GM23338 (cell line): ENCODE results near the gene CLIC5. TPM values are rescaled to one million over a fixed set of nuclear protein-coding genes. Genes with fewer than 3 reads are reported as not detected.

Experiments used
- ATAC-seq: fragments of 200-7000 bp; cut with Tn5 transposase; 3 replicates; pipeline ENCODE4 v1.9.1; 2020
- DNase-seq: peaks from one replicate; pipeline ENCODE4 v3.0.0-alpha.2; 2015; ENCODE audit warnings: low spot score
- H2AFZ ChIP-seq: fragments of 200-600 bp; sonication (generic); 2 replicates; pipeline ENCODE4 v1.8.0; 2016; ENCODE audit warnings: antibody characterized with exemption, mild to moderate bottlenecking, moderate library complexity
- H3F3A ChIP-seq: fragments of 200-600 bp; sonication (generic); replicated peaks from 2 replicates; pipeline ENCODE4 v1.8.0; 2017; ENCODE audit warnings: antibody characterized with exemption, mixed run types, low read depth
- H3K27ac ChIP-seq: fragments of 200-600 bp; sonication (generic); 2 replicates; pipeline ENCODE4 v1.6.1; 2016; ENCODE audit warnings: low read depth
- H3K27me3 ChIP-seq: fragments of 200-600 bp; sonication (generic); 2 replicates; pipeline ENCODE4 v1.8.0; 2016; ENCODE audit warnings: mild to moderate bottlenecking, mixed run types, moderate library complexity; ENCODE audit not compliant: insufficient read depth
- H3K36me3 ChIP-seq: fragments of 200-600 bp; sonication (generic); 2 replicates; pipeline ENCODE4 v1.8.0; 2016; ENCODE audit warnings: mild to moderate bottlenecking; ENCODE audit not compliant: insufficient read depth
- H3K4me1 ChIP-seq: fragments of 200-600 bp; sonication (generic); 2 replicates; pipeline ENCODE4 v1.8.0; 2016; ENCODE audit warnings: mild to moderate bottlenecking, moderate library complexity; ENCODE audit not compliant: insufficient read depth
- H3K4me2 ChIP-seq: fragments of 200-600 bp; sonication (generic); 2 replicates; pipeline ENCODE4 v1.7.1; 2017; ENCODE audit warnings: mixed run types
- H3K4me3 ChIP-seq: fragments of 200-600 bp; sonication (generic); 2 replicates; pipeline ENCODE4 v1.6.1; 2016; ENCODE audit warnings: mixed run types
- H3K79me2 ChIP-seq: fragments of 200-600 bp; sonication (generic); replicated peaks from 2 replicates; pipeline ENCODE4 v1.8.0; 2017; ENCODE audit warnings: mild to moderate bottlenecking; ENCODE audit not compliant: insufficient read depth
- H3K9me2 ChIP-seq: fragments of 200-600 bp; sonication (generic); 2 replicates; pipeline ENCODE4 v1.8.0; 2017; ENCODE audit not compliant: insufficient read depth
- H4K20me1 ChIP-seq: fragments of 200-600 bp; sonication (generic); replicated peaks from 2 replicates; pipeline ENCODE4 v1.8.0; 2017; ENCODE audit warnings: mild to moderate bottlenecking; ENCODE audit not compliant: insufficient read depth
- H3K27ac Mint-ChIP-seq: 2 replicates; pipeline ENCODE4 v1.8.0; 2020; ENCODE audit warnings: inconsistent platforms, mild to moderate bottlenecking, moderate library complexity, mixed read lengths
- H3K27me3 Mint-ChIP-seq: 3 replicates; pipeline ENCODE4 v1.8.0; 2022; ENCODE audit warnings: low read depth, mild to moderate bottlenecking, moderate library complexity, mixed read lengths, inconsistent platforms; ENCODE audit not compliant: insufficient read depth, poor library complexity
- H3K36me3 Mint-ChIP-seq: 3 replicates; pipeline ENCODE4 v1.8.0; 2021; ENCODE audit warnings: low read depth, mild to moderate bottlenecking, inconsistent platforms, moderate library complexity, mixed read lengths
- H3K4me1 Mint-ChIP-seq: 3 replicates; pipeline ENCODE4 v1.8.0; 2020; ENCODE audit warnings: mild to moderate bottlenecking, inconsistent platforms, mixed read lengths
- H3K4me3 Mint-ChIP-seq: 3 replicates; pipeline ENCODE4 v1.8.0; 2021; ENCODE audit warnings: moderate library complexity, mild to moderate bottlenecking, inconsistent platforms, mixed read lengths
- H3K9me3 Mint-ChIP-seq: 3 replicates; pipeline ENCODE4 v1.8.0; 2020; ENCODE audit warnings: moderate library complexity, mild to moderate bottlenecking, inconsistent platforms, mixed read lengths
- CREB1 ChIP-seq: fragments of 250-450 bp; sonication (Bioruptor Pico); IDR thresholded peaks from 2 replicates; pipeline ENCODE4 v1.5.0; 2020; ENCODE audit warnings: low read depth, mild to moderate bottlenecking, moderate library complexity
- ETS1 ChIP-seq: IDR thresholded peaks from 2 replicates; pipeline ENCODE4 v1.6.1; 2016; ENCODE audit warnings: antibody characterized with exemption
- EZH2 ChIP-seq: fragments of 200-600 bp; sonication (generic); IDR thresholded peaks from one replicate; pipeline ENCODE4 v1.8.0; 2017; ENCODE audit warnings: antibody characterized with exemption, mild to moderate bottlenecking, low read depth; ENCODE audit not compliant: unreplicated experiment
- EZH2phosphoT487 ChIP-seq: fragments of 200-600 bp; sonication (generic); IDR thresholded peaks from one replicate; pipeline ENCODE4 v1.8.1; 2018; ENCODE audit warnings: antibody characterized with exemption; ENCODE audit not compliant: unreplicated experiment
- JUNB ChIP-seq: IDR thresholded peaks from one replicate; pipeline ENCODE4 v1.6.1; 2016; ENCODE audit warnings: antibody characterized with exemption; ENCODE audit not compliant: unreplicated experiment
- NANOG ChIP-seq: IDR thresholded peaks from 2 replicates; pipeline ENCODE4 v1.6.1; 2016; ENCODE audit warnings: antibody characterized with exemption, borderline replicate concordance
- POLR2AphosphoS5 ChIP-seq: IDR thresholded peaks from 2 replicates; pipeline ENCODE4 v1.6.1; 2016; ENCODE audit warnings: antibody characterized with exemption, low read depth
- STAT1 ChIP-seq: IDR thresholded peaks from one replicate; pipeline ENCODE4 v1.6.1; 2016; ENCODE audit warnings: antibody characterized with exemption; ENCODE audit not compliant: unreplicated experiment
- ZNF114 ChIP-seq: fragments of 250-450 bp; sonication (Bioruptor Pico); IDR thresholded peaks from 2 replicates; pipeline ENCODE4 v1.5.0; 2020; ENCODE audit warnings: mild to moderate bottlenecking, moderate library complexity
- ZNF331 ChIP-seq: fragments of 250-450 bp; sonication (Bioruptor Pico); IDR thresholded peaks from 2 replicates; pipeline ENCODE4 v1.5.0; 2020; ENCODE audit warnings: low read depth, mild to moderate bottlenecking, moderate library complexity
- polyA plus RNA-seq: library from polyadenylated mRNA; unstranded; fragments of >200 nt; fragmentation: Nextera tagmentation; extraction: Ambion mirVana; gene quantifications from 2 replicates; pipeline ENCODE4 v1.2.1, GENCODE V29; 2016
- total RNA-seq: library from RNA; depleted of rRNA; stranded (reverse); fragments of >200 nt; shearing (Covaris generic); gene quantifications from 2 replicates; pipeline ENCODE4 v1.2.3, GENCODE V29; 2014
- TF ChIP-seq, protein P1 (sequence below): IDR thresholded peaks from one replicate; pipeline ENCODE4 v1.6.1; 2018; ENCODE audit warnings: antibody characterized with exemption; ENCODE audit not compliant: unreplicated experiment
- TF ChIP-seq, protein P2 (sequence below), 2 experiments: fragments of 200-600 bp in 1 of 2; sonication (generic) in 1 of 2; conservative IDR thresholded peaks; 2 replicates each; pipeline versions ENCODE4 v1.5.1 to v1.6.1; 2016 to 2017; ENCODE audit warnings: antibody characterized with exemption in 2 of 2, low read depth in 2 of 2, mild to moderate bottlenecking in 2 of 2, moderate library complexity in 1 of 2
- TF ChIP-seq, protein P3 (sequence below): fragments of 250-450 bp; sonication (Bioruptor Pico); IDR thresholded peaks from 2 replicates; pipeline ENCODE4 v1.5.0; 2020; ENCODE audit warnings: mild to moderate bottlenecking, moderate library complexity

CLIC5 gene
- total and polyA plus RNA-seq, 2 experiments from 2014 or later = 0.08 TPM; not detected in 1

- Histone ChIP-seq H3K4me1 (peaks cover 12% of the 10 kb centered on the region), H3K4me2 (no peak overlapping the region), H3K36me3 (peaks cover 4% of the 10 kb centered on the region; the same call in 1 of the 2 replicates), H3K27ac (no peak overlapping the region), H3K4me3 (no peak overlapping the region), H2AFZ (no peak overlapping the region), H4K20me1 (no peaks in the 10 kb centered on the region), H3F3A (no peaks in the 10 kb centered on the region), H3K27me3 (no peaks in the 10 kb centered on the region), H3K79me2 (no peaks in the 10 kb centered on the region), H3K9me2 (peaks cover 13% of the 10 kb centered on the region; the same call in 1 of the 2 replicates)
- no peak for TF ChIP-seq NANOG
- no peak for TF ChIP-seq ETS1
- no peak for TF ChIP-seq EZH2phosphoT487
- TF ChIP-seq ZNF331 (CRISPR knock-in tag) = no peak
- TF ChIP-seq, protein P1, sequence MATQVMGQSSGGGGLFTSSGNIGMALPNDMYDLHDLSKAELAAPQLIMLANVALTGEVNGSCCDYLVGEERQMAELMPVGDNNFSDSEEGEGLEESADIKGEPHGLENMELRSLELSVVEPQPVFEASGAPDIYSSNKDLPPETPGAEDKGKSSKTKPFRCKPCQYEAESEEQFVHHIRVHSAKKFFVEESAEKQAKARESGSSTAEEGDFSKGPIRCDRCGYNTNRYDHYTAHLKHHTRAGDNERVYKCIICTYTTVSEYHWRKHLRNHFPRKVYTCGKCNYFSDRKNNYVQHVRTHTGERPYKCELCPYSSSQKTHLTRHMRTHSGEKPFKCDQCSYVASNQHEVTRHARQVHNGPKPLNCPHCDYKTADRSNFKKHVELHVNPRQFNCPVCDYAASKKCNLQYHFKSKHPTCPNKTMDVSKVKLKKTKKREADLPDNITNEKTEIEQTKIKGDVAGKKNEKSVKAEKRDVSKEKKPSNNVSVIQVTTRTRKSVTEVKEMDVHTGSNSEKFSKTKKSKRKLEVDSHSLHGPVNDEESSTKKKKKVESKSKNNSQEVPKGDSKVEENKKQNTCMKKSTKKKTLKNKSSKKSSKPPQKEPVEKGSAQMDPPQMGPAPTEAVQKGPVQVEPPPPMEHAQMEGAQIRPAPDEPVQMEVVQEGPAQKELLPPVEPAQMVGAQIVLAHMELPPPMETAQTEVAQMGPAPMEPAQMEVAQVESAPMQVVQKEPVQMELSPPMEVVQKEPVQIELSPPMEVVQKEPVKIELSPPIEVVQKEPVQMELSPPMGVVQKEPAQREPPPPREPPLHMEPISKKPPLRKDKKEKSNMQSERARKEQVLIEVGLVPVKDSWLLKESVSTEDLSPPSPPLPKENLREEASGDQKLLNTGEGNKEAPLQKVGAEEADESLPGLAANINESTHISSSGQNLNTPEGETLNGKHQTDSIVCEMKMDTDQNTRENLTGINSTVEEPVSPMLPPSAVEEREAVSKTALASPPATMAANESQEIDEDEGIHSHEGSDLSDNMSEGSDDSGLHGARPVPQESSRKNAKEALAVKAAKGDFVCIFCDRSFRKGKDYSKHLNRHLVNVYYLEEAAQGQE = no peak
- TF ChIP-seq EZH2 = no peak
- TF ChIP-seq, protein P2, sequence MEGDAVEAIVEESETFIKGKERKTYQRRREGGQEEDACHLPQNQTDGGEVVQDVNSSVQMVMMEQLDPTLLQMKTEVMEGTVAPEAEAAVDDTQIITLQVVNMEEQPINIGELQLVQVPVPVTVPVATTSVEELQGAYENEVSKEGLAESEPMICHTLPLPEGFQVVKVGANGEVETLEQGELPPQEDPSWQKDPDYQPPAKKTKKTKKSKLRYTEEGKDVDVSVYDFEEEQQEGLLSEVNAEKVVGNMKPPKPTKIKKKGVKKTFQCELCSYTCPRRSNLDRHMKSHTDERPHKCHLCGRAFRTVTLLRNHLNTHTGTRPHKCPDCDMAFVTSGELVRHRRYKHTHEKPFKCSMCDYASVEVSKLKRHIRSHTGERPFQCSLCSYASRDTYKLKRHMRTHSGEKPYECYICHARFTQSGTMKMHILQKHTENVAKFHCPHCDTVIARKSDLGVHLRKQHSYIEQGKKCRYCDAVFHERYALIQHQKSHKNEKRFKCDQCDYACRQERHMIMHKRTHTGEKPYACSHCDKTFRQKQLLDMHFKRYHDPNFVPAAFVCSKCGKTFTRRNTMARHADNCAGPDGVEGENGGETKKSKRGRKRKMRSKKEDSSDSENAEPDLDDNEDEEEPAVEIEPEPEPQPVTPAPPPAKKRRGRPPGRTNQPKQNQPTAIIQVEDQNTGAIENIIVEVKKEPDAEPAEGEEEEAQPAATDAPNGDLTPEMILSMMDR (conservative IDR thresholded peaks at IDR 0.05; ENCODE audit: low read depth in 2 of 2) = no peak
- no peak for TF ChIP-seq POLR2AphosphoS5
- no peak for TF ChIP-seq JUNB
- TF ChIP-seq STAT1 = no peak
- no peak for TF ChIP-seq ZNF114 (CRISPR knock-in tag)
- TF ChIP-seq, protein P3, sequence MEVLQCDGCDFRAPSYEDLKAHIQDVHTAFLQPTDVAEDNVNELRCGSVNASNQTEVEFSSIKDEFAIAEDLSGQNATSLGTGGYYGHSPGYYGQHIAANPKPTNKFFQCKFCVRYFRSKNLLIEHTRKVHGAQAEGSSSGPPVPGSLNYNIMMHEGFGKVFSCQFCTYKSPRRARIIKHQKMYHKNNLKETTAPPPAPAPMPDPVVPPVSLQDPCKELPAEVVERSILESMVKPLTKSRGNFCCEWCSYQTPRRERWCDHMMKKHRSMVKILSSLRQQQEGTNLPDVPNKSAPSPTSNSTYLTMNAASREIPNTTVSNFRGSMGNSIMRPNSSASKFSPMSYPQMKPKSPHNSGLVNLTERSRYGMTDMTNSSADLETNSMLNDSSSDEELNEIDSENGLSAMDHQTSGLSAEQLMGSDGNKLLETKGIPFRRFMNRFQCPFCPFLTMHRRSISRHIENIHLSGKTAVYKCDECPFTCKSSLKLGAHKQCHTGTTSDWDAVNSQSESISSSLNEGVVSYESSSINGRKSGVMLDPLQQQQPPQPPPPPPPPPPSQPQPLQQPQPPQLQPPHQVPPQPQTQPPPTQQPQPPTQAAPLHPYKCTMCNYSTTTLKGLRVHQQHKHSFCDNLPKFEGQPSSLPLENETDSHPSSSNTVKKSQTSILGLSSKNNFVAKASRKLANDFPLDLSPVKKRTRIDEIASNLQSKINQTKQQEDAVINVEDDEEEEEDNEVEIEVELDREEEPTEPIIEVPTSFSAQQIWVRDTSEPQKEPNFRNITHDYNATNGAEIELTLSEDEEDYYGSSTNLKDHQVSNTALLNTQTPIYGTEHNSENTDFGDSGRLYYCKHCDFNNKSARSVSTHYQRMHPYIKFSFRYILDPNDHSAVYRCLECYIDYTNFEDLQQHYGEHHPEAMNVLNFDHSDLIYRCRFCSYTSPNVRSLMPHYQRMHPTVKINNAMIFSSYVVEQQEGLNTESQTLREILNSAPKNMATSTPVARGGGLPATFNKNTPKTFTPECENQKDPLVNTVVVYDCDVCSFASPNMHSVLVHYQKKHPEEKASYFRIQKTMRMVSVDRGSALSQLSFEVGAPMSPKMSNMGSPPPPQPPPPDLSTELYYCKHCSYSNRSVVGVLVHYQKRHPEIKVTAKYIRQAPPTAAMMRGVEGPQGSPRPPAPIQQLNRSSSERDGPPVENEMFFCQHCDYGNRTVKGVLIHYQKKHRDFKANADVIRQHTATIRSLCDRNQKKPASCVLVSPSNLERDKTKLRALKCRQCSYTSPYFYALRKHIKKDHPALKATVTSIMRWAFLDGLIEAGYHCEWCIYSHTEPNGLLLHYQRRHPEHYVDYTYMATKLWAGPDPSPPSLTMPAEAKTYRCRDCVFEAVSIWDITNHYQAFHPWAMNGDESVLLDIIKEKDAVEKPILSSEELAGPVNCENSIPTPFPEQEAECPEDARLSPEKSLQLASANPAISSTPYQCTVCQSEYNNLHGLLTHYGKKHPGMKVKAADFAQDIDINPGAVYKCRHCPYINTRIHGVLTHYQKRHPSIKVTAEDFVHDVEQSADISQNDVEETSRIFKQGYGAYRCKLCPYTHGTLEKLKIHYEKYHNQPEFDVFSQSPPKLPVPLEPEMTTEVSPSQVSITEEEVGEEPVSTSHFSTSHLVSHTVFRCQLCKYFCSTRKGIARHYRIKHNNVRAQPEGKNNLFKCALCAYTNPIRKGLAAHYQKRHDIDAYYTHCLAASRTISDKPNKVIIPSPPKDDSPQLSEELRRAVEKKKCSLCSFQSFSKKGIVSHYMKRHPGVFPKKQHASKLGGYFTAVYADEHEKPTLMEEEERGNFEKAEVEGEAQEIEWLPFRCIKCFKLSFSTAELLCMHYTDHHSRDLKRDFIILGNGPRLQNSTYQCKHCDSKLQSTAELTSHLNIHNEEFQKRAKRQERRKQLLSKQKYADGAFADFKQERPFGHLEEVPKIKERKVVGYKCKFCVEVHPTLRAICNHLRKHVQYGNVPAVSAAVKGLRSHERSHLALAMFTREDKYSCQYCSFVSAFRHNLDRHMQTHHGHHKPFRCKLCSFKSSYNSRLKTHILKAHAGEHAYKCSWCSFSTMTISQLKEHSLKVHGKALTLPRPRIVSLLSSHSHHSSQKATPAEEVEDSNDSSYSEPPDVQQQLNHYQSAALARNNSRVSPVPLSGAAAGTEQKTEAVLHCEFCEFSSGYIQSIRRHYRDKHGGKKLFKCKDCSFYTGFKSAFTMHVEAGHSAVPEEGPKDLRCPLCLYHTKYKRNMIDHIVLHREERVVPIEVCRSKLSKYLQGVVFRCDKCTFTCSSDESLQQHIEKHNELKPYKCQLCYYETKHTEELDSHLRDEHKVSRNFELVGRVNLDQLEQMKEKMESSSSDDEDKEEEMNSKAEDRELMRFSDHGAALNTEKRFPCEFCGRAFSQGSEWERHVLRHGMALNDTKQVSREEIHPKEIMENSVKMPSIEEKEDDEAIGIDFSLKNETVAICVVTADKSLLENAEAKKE (CRISPR knock-in tag) = no peak
- no peak for TF ChIP-seq CREB1 (CRISPR knock-in tag)
- ATAC-seq = no peak
- Mint-ChIP-seq H3K36me3 (no peaks in the 10 kb centered on the region), H3K9me3 (no peaks in the 10 kb centered on the region), H3K27me3 (peaks cover 1% of the 10 kb centered on the region), H3K4me3 (no peak overlapping the region), H3K27ac (no peak overlapping the region), H3K4me1 (peaks cover 22% of the 10 kb centered on the region)
- no peak for DNase-seq
Measured at GRCh38 chr6:45915780-45916468, 99.7 kb downstream of the CLIC5 start.
